ENCODE data around the gene CDYL2.
"Not testable (repeated sequence)": the region's sequence is repeated elsewhere in the genome, so short reads cannot be mapped to it uniquely, and the experiment has no call there.

Gene CDYL2

DNA sequence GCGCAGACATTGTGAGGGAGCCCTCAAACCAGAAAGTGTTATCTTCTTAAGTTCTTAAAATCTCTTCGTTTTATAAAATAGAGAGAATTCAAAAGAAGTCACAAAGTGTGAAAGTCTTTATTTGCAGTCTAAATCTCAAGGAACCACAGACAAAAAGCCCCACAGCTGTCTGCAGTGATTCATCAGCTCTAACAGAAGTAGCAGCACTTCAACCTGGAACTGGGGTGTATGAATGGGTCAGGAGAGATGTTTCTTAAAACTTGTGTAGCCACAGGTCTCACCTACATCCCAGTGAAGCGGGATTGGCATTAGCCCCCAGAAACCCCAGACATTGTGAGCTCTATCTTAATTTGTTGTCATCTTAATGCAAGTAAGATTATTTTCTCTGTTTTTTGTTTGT lies 61.1 kb downstream of the CDYL2 start:
- no peak for DNase-seq

DNA sequence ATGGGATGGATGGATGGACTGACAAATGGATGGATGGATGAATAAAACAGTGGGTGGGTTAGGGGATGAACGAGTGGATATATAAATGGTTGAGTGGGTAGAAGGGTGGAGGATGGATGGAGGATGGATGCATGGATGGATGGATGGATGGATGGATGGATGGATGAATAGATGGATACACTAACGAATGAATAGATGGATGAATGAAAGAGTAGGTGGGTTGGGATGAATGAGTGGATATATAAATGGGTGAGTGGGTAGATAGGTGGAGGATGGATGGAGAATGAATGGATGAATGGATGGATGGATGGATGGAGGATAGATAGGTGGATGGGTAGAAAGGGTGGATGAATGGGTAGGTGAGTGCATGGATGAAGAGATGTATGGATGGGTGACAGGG lies 62.1 kb downstream of the CDYL2 start:
- no peak for DNase-seq

DNA sequence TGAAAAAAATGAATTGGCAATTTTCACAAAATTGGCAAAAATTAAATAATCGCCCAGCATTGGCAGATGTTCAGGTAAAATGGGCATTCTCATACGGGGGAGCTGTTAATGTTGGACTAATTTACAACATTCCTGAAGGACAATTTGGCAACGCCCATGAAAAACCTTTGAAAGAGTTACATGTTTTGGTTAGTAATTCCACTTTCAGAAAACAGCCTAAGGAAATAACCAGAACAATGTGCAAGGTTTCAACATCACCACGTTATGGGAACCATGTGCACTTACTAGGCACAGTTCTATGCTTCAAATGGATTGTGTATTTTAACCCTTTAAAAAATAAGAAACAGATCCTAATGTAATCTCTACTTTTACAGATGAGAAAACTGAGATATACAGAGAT lies 62.7 kb downstream of the CDYL2 start:
- no peak for DNase-seq

DNA sequence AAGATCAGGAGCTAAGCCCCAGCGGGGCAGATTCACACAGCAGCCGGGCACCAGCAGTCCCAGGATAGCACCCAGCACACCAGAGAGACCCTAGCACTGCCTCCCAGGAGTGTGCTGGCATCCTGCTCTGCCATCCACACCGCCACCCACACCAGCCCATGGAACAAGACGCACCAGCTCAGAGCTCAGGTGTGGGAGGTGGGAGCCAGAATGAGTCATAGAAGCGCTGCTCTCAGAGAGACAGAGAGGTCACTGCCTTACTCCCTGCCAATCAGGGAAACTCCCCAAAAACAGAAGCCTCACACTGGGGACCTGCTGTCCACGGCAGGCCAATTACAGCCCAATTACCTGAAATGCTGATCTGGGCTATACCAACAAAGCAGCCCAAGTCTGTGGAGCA lies 64.9 kb downstream of the CDYL2 start:
- DNase-seq: no peak

DNA sequence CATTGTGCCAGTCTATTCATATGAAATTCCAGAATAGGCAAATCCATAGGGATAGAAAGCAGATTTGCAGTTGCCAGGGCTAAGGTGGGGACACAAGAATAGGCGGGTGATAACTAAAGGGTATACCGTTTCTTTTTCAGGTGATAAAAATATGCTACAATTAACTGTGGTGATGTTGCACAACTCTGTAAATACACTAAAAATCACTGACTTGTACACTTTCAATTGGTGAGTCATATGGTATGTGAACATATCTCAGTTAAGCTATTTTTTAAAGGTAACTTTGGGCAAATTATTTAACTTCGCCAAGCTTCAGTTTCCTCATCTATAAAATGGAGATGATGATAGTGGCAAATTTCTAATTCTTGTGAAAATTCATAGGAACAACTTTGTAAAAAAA lies 65.9 kb downstream of the CDYL2 start:
- DNase-seq: no peak

DNA sequence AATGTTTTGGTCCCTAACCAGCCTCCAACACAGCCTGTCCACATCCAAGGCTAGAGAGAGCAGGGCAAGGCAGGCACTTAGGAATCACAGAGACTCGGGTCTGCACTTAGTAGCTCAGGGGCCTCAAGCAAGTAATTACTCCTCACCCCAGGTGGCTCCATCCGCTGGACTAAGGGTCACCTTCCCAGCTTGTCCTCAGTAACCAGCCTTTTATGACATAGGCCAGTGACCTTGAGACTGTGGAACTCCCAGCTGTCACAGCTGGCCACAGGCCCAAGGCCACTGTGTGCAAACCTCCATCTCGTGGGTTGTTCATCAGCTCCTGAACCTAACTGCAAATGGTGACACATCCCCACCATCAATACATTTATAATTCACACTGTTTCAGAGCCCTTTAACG lies 68.6 kb downstream of the CDYL2 start:
- DNase-seq: no peak

DNA sequence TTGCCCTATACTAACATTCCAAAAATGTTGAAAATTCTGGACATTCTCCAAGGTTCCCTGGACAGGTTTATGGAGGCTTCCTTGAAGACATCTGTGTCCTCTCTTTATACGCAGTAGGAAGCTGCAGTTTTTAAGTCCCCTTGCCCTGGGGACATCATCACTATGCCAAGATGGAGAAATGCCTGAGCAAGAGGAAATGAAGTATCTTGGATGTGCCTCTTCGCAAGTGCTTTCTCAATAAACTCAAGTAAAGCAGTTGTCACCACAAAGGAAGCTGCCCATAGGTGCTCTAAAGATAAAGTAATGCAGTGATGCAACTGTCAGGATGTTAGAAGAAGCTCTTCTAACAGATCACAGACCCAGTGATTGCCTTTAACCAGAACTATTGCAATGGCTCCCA lies 71.0 kb downstream of the CDYL2 start:
- DNase-seq: no peak

DNA sequence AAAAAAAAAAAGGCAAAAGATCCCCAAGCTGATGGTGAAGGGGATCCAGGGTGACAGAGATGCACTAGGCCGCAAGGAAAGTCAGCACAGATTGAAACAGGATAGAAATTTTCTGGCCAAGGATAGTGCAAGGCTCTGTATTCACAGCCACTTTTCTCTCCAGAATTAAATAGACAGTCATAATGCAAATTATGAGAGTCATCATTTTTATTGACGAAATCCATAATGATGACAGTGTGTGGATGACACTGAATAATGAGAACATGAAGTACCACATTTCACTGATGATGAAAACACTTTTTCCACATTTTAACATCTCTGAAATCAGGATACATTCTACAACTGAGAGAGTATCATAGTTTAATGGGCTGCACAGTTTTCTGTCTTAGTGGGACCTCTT lies 72.5 kb downstream of the CDYL2 start:
- DNase-seq: no peak

DNA sequence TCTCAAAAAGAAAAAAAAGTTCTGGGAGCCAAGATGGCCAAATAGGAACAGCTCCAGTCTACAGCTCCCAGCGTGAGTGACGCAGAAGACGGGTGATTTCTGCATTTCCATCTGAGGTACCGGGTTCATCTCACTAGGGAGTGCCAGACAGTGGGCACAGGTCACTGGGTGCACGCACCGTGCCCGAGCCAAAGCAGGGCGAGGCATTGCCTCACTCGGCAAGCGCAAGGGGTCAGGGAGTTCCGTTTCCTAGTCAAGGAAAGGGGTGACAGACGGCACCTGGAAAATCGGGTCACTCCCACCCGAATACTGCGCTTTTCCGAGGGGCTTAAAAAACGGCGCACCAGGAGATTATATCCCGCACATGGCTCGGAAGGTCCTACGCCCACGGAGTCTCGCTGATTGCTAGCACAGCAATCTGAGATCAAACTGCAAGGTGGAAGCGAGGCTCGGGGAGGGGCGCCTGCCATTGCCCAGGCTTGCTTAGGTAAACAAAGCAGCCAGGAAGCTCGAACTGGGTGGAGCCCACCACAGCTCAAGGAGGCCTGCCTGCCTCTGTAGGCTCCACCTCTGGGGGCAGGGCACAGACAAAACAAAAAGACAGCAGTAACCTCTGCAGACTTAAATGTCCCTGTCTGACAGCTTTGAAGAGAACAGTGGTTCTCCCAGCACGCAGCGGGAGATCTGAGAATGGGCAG lies 77.2 kb downstream of the CDYL2 start:
- not testable (repeated sequence) for DNase-seq

DNA sequence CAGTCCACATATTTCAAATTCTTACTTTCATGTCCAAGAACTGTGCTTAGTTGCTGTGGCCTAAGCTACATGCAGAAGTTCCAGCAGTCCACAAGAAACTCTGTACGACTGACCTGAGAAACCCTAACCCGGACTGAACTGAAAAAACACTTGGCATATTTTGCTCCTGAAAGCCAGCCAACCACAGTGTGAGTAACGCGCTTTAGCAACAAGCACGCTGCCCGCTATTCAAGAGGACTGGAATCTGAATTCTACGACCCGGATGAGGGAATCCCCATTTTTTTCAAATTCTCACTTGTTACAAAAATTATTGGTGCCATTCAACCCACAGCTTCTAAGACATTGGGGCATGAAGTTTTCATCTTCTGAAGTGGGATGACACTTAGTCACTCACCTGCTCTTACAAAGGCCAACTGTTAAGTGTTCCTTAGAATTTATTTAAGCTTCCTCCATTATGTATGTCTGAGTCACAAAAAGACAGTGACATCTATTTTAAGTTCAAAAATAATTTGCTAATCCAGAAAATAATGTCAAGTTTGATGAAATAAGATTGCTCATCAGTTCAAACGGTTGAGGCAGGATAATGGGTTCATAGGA lies 78.7 kb downstream of the CDYL2 start:
- no peak for DNase-seq

DNA sequence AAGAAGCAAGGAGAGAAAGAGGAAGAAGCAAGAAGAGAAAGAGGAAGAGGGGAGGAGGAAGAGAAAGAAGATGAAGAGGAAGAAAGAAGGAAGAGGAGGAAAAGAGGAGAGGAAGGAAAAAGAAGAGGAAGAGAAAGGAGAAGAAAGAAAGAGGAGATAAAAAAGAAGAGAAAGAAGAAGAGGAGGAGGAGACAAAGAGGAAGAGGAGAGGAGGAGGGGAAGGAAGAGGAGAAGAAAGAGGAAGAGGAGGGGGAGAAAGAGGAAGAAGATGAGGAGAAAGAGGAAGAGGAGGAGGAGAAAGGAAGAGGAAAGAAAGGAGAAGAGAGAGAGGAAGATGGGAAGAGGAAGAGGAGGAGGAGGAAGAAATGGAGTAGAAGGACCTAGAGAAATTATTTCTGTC lies 80.4 kb downstream of the CDYL2 start:
- DNase-seq: no peak

DNA sequence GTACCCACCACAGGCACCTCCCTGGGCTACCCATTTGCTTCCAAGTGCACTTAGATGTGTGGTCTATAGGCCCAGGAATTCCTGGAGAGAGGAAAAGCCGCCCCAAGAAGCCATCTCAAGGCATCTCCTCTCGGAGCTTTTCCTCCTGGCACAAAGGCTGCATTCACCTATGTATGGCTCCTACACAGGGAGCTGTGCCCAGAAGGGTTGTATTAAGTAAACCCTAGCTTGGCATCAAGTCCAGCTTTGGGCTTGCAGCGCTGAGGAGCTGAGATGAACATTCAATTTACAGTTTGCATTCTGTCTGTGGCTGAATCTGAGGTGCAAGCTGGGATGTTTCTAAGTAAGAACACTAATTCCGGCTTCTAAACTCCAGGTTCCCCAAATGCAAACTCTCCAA lies 81.3 kb downstream of the CDYL2 start:
- no peak for DNase-seq

DNA sequence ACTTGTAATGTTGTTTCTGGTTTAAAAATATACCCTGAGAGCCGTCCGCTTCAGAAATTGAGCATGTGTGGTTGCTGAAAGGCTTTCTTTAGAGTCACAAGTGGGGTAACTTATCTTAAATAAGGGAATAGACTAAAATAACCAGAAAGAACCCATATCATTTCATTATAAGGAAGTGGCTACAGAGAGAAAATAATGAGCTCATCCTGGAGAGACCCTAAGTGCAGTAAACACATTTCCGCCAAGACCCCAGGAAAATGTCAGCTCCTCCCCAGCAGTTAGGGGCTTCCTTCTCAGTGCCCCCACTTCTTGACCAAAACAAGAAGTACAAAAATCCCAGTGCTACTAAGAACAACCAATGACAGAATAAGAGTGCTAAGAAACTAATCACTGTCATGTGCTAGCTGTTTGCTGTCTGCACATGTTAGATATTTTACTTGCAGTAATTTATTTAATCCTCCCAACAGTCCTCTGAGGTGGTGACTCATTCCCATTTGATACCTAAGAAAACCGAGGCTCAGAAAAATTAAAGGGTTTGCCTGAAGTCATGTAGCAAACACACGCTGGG lies 83.5 kb downstream of the CDYL2 start:
- no peak for DNase-seq

DNA sequence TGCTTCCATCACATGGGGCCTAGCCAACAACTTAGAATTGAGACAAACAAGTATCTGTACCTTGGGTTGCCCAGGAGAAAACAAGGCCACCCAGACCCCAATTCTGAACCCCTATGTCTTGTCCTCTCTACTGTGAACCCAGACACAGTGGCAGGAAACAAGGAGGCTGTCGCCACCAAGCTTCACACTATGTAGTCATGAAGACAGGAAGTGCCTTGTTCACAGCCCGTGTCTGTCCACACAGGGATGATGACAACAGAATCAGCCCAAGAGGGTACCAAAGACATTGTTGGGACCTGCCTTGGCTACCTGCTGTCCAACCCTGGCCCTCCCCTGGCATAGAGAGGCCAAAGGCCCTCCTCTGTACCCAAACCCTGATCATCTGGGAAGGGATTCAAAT lies 84.8 kb downstream of the CDYL2 start:
- no peak for DNase-seq

DNA sequence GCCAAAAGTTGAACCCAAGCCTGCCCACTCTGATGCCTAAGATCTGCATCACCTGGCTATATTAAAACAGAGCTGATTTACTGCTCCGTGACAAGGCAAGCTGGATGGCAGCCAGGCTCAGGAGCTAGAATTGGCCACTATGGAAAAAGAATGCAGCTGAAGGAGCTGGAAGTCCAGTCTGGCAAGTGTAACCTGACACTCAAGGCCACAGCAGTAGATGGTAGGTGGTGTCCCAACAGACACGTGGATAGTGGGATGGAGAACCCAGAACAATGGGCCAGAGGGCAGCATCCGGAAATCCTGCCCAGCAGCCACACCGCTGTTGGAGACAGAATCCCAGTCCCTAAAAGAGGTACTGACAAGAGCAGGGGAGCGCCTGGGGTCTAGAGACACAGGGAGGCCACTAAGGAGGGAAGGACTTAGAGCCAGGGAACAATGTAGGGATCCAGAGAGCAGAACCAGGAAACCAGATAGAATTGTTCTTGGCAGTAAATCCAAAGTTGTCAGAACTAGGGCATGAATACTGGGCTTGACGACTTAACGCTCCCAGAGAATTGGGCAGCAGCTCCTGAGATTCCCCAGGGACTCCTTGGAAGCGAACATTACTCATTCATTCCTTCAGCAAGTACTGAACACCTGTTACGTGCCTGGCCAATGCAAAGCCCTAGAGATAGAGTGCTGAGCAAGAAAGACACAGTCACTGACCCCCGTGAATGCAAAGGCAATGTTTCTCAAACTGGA lies 85.7 kb downstream of the CDYL2 start:
- DNase-seq: peak; percentile 41 to 65

DNA sequence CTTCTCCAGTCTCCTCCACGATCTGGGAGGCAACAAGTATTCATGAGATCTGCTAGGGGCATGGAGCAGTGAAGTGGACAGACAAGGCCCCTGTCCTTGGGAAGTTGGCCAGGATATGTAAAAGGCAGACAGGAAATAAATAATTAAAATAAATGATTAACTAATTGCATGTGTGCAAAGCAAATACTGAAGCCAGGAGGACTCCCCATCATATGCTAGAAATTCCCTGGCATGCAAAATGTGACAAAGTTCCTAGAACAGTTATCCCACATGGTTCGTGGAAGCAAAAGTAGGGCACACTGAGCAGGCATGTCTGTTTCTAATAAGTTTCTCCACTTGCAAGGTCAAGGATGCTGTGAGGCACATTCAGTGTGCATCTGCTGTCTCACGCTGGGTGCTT lies 86.8 kb downstream of the CDYL2 start:
- DNase-seq: no peak

DNA sequence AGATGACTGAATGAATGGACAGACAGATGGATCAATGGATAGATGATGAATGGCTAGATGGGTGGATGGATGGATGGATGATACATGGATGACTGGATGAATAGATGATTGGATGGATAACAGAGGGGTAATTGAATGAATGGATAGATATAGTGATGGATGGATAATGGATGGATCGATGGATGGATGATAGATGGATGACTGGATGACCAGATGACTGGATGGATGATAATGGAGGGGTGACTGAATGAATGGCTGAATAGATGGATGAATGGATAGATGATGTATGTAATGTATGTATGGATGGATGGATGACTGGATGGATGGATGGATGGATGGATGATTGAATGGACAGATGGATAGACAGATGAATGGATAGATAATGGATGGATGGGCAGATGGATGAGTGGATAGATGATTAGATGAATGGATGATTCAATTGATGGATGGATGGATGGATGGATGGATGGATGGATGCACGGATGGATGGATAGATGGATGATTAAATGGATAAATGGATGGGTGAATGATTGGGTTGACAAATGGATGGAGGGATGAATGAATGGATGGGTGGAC lies 87.7 kb downstream of the CDYL2 start:
- no peak for DNase-seq

DNA sequence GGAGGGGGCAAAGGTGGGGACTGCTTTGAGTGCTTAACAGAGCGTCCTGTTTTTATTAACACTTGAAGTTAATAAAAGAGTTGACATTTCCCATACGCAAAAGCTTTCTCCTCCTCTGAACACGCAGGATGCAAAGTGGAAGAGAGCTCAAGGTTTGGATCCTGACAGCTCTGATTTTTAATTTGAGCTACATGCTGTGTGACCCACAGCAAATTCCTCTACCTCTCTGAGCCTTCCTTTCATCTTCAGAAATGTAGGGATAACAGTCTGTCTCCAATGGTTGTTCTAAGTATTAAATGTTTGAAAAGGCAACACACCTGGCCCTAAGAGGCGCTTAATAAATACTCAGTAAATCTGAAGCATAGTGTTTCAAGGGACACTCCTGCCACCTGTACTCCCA lies 93.0 kb downstream of the CDYL2 start:
- no peak for DNase-seq

DNA sequence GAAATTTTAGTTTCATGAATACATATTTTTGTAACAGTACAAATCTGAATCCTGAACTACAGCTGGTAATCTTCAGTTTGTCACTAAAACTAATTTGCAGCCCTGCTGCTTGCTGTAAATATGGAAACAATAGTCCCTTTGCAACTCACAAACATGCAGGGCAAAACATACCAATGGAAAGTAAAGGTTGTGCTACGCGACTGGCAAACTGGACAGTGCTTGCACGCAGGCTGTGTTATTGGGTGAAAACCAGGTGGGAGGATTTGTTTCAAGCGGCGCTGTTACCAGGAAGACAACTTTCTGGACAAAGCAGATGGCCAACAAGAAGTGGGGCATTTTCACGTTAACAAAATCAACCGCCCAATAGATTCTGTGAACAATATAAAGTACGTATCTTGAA lies 93.5 kb downstream of the CDYL2 start:
- peak in 1 of 2 experiments; percentile 39 for DNase-seq

DNA sequence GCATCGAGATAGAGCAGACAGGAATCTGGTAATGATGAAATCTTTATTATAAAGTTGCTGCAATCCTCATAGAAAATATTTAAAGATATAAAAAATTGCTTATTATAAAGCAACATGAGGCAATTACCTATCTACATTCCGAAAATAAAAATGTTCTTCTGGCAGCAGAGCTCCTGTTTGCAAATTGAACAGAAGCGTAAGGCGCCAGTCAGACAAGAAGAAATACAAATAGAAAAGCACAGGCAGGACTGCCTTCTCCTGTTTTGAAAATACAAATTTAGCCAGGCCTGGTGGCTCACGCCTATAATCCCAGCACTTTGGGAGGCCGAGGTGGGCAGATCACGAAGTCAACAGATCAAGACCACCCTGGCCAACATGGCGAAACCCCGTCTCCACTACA lies 95.6 kb downstream of the CDYL2 start:
- DNase-seq: no peak

DNA sequence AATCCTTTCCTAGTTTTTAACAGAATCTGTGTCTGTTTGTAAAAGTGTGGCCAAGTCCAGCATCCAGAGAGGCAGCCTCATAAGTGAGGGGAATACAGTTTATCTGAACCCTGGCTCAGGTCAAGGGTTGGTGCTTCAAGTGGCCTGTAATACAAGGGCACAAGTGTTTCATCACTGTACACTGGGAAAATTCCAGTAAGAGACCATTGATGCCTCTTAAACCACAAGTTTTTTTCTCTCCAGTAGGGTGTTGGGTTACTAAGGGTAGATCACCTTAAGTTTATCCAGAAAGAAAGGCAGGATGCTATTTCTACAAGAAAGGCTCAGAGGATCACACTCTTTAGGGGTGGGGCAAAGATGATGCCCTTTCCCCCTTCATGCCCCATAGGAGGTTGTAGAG lies 96.7 kb downstream of the CDYL2 start:
- no peak for DNase-seq

DNA sequence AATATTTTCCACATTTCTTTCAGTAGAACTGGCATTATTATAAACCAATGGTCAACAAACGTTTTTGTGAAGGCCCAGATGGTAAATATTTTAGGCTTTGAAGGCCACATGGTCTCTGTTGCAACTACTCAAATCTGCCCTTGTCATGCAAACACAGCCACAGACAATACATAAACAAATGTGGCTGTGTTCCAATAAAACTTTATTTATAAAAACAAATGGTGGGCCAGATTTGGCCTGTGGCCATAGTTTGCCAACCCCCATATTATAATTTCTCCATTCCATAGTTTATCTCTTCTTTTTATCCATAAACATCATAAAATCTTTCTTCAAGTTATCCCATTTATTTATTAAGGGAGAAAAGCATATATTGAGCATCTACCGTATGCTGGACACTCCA lies 98.8 kb downstream of the CDYL2 start:
- DNase-seq: no peak

DNA sequence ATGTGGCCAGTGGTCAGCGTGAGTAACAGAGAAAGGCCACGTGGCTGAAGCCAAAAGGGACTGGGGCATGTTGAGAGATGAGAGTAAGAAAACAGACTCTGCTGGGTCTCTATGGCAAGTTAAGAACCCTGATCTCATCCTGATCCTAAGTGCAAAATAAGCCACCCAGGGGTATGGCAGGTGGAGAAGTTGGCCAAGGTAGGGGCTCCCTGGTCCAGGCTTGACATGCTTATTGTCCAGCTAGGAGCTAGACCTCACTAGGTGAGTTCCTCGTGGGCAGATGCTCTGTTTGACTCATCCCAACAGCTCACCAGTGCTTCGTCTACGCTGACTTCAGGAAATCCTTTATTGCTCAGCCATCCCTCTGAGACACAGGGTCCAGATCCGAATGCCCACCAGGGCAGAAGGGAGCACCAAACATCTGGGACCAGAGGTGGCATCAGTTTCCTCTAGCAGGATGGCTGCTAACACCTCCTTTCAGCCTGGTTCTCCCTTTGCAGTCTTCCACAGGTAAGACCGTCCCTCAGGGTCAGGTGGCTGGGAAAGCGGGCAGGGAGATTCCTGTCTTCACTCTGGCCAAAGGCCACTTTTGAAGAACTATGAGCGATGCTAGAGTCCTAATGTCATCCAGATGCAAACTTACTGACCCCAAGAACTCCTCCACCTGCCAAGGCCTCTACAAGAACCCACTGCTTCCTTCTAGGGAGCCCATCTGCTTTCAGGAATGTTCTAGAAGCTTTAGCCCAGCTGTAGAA lies 99.5 kb downstream of the CDYL2 start:
- no peak for DNase-seq
